KMS-11 (cell line): ENCODE data around the gene PRKAR2B.

Experiments used
- H2AFZ ChIP-seq: fragments of 200-600 bp; sonication (generic); 2 replicates; pipeline ENCODE4 v1.6.1; 2016; ENCODE audit warnings: antibody characterized with exemption, mixed run types, low read depth
- H3K27ac ChIP-seq: fragments of 200-600 bp; sonication (generic); 2 replicates; pipeline ENCODE4 v1.6.1; 2016; ENCODE audit warnings: mild to moderate bottlenecking, mixed run types
- H3K27me3 ChIP-seq: fragments of 200-600 bp; sonication (generic); 2 replicates; pipeline ENCODE4 v1.6.1; 2017; ENCODE audit warnings: mild to moderate bottlenecking, low read depth, mixed run types, moderate library complexity; ENCODE audit not compliant: insufficient read depth
- H3K36me3 ChIP-seq: fragments of 200-600 bp; sonication (generic); 2 replicates; pipeline ENCODE4 v1.6.1; 2017; ENCODE audit warnings: mild to moderate bottlenecking, mixed run types; ENCODE audit not compliant: insufficient read depth
- H3K4me1 ChIP-seq: fragments of 200-600 bp; sonication (generic); 2 replicates; pipeline ENCODE4 v1.6.1; 2016; ENCODE audit warnings: mild to moderate bottlenecking, low read depth, mixed run types; ENCODE audit not compliant: poor library complexity, severe bottlenecking
- H3K4me2 ChIP-seq: fragments of 200-600 bp; sonication (generic); 2 replicates; pipeline ENCODE4 v1.7.0; 2016; ENCODE audit warnings: mild to moderate bottlenecking, mixed run types
- H3K4me3 ChIP-seq: fragments of 200-600 bp; sonication (generic); IDR thresholded peaks from 2 replicates; pipeline ENCODE4 v1.6.1; 2017; ENCODE audit warnings: low read depth, low read length, mixed read lengths; ENCODE audit not compliant: insufficient read depth
- H3K79me2 ChIP-seq: fragments of 200-600 bp; sonication (generic); 2 replicates; pipeline ENCODE4 v1.6.1; 2016; ENCODE audit warnings: low read depth, mixed run types; ENCODE audit not compliant: insufficient read depth
- H3K9ac ChIP-seq: fragments of 200-600 bp; sonication (generic); 2 replicates; pipeline ENCODE4 v1.6.1; 2016; ENCODE audit warnings: mild to moderate bottlenecking, mixed run types
- H4K20me1 ChIP-seq: fragments of 200-600 bp; sonication (generic); 2 replicates; pipeline ENCODE4 v1.6.1; 2016; ENCODE audit warnings: mild to moderate bottlenecking, mixed run types; ENCODE audit not compliant: insufficient read depth
- TF ChIP-seq, protein P1 (sequence below): fragments of 200-600 bp; sonication (generic); conservative IDR thresholded peaks from 2 replicates; pipeline ENCODE4 v1.6.1; 2017; ENCODE audit warnings: low read depth, mild to moderate bottlenecking, antibody characterized with exemption, low read length, moderate library complexity, mixed read lengths

PRKAR2B gene

DNA sequence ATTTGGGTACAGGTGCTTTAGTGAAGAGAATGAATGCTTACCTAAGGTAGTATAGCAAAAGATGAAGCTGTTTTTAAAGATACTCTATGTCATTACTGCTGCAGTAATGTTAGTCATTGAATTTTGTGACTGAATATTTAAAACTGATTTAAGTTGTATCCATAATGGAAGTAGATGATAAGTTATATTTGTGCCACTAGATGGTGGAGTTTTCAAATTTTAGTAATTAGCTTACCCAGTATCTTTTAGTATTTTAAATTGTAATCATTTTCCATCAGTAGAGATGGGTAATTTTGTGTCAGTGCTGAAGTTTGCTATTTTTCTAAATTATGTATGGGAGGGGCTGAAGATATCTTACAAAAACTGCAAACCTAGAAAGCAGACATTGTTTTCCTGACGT lies 149.5 kb downstream of the PRKAR2B start:
- Histone ChIP-seq H3K4me3 (no peak overlapping the region), H2AFZ (no peak overlapping the region), H3K36me3 (no peaks in the 10 kb centered on the region), H3K4me1 (no peaks in the 10 kb centered on the region), H3K27me3 (no peaks in the 10 kb centered on the region), H3K4me2 (no peak overlapping the region), H3K9ac (no peak overlapping the region), H3K79me2 (no peaks in the 10 kb centered on the region), H3K27ac (no peak overlapping the region), H4K20me1 (no peaks in the 10 kb centered on the region)
- TF ChIP-seq, protein P1, sequence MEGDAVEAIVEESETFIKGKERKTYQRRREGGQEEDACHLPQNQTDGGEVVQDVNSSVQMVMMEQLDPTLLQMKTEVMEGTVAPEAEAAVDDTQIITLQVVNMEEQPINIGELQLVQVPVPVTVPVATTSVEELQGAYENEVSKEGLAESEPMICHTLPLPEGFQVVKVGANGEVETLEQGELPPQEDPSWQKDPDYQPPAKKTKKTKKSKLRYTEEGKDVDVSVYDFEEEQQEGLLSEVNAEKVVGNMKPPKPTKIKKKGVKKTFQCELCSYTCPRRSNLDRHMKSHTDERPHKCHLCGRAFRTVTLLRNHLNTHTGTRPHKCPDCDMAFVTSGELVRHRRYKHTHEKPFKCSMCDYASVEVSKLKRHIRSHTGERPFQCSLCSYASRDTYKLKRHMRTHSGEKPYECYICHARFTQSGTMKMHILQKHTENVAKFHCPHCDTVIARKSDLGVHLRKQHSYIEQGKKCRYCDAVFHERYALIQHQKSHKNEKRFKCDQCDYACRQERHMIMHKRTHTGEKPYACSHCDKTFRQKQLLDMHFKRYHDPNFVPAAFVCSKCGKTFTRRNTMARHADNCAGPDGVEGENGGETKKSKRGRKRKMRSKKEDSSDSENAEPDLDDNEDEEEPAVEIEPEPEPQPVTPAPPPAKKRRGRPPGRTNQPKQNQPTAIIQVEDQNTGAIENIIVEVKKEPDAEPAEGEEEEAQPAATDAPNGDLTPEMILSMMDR, result no peak

DNA sequence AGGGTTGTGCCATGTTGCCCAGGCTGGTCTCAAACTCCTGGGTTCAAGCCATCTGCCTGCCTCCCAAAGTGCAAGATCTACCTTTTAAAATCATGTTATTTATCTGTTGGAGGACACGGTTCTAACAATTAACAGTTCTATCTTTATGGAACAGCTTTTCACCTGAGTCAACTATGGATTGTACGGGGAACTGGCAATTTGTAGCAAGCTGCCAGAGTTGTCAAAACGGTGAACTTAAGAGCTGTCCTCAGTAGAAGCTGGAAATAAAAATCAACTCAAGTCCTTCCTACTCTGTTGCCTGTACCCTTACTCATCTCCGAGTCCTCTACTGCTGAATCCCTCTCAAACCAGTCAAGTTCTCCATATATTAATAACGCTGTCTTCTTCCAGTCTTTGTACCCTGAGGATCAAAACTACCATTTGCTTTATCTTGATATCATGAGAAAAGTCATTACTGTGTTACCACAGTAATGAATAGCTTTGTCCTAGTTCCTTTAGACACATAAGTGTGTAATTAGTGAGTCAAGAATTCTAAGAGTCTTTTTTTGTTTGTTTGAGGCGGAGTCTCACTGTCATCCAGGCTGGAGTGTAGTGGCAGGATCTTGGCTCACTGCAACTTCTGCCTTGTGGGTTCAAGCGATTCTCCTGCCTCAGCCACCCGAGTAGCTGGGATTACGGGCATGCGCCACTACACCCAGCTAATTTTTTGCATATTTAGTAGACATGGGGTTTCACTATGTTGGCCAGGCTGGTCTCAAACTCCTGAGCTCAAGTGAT lies 152.5 kb downstream of the PRKAR2B start:
- no peaks in the 10 kb centered on the region for H3K27me3 ChIP-seq
- no peak overlapping the region for H3K4me2 ChIP-seq
- H3K9ac ChIP-seq, result no peak overlapping the region
- H2AFZ ChIP-seq, result no peak overlapping the region
- no peak overlapping the region for H3K27ac ChIP-seq
- TF ChIP-seq, protein P1, result no peak
- no peak overlapping the region for H3K4me3 ChIP-seq
- H3K36me3 ChIP-seq, result no peaks in the 10 kb centered on the region
- no peaks in the 10 kb centered on the region for H3K4me1 ChIP-seq
- no peaks in the 10 kb centered on the region for H3K79me2 ChIP-seq
- no peaks in the 10 kb centered on the region for H4K20me1 ChIP-seq

DNA sequence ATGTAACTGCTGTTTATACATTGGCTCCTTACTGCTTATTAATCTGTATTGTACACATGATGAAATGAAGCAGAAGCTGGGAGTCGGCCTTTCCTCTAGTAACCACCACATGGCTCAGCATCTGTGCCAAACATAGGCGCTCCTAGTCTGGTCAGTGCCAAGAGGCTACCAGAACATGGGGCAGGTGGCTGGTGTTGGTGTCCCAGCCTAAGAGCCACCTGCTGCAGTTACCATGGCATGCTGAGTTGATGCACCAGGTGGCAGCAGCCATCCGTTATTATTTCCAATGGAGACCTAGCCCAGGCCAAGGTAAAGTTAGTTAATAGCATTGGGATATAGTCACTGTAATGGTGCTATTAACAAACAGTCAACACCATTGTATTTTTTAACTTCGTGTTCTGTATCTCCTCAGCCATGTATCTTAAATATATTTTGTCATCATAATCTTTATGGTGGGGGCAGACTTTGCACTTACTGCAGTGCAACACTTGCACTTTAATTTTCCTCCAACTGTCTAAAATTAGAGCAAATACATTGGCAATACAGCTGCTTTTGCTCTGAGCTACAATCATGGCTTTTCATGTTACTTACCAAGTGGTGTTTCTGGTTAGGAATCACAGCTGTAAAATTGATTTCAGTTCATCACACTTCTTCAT lies 157.4 kb downstream of the PRKAR2B start:
- no peaks in the 10 kb centered on the region for H3K79me2 ChIP-seq
- H4K20me1 ChIP-seq, result no peaks in the 10 kb centered on the region
- no peak overlapping the region for H2AFZ ChIP-seq
- no peak overlapping the region for H3K4me3 ChIP-seq
- no peaks in the 10 kb centered on the region for H3K27me3 ChIP-seq
- no peak overlapping the region for H3K27ac ChIP-seq
- no peak overlapping the region for H3K9ac ChIP-seq
- H3K4me1 ChIP-seq, result no peaks in the 10 kb centered on the region
- no peak overlapping the region for H3K4me2 ChIP-seq
- TF ChIP-seq, protein P1, result peak; percentile 62
- no peaks in the 10 kb centered on the region for H3K36me3 ChIP-seq

DNA sequence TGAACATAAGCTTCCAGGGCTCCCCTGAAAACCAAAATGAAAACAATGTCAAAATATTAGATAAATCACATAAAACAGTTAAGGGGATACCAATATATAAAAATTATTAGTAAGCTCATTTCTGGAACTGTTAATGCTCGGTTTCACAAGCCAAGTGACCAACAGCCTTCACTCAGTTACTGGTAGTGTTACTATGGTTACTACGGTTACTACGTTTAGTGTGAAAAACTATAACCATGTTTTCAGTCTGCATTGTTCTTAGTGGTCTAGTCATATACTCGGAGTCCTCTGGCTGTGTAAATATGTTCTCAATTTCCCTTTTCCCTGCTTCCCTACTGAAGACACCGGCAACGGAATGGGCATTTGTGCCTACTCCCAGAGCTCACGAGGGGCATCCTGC lies 159.1 kb downstream of the PRKAR2B start:
- Histone ChIP-seq H3K4me2 (no peak overlapping the region), H3K4me1 (peaks cover 12% of the 10 kb centered on the region), H3K36me3 (no peaks in the 10 kb centered on the region), H3K9ac (no peak overlapping the region), H3K27ac (no peak overlapping the region), H2AFZ (no peak overlapping the region), H3K79me2 (no peaks in the 10 kb centered on the region), H3K4me3 (no peak overlapping the region), H4K20me1 (no peaks in the 10 kb centered on the region), H3K27me3 (no peaks in the 10 kb centered on the region)
- TF ChIP-seq, protein P1, result no peak
